NCI-H1694 (cell line): Measurements from ENCODE around the gene GNAT2.
"Not testable (repeated sequence)": the region's sequence is repeated elsewhere in the genome, so short reads cannot be mapped to it uniquely, and the experiment has no call there.

ENCODE experiments used
- DNase-seq: peaks from one replicate; lab custom pipeline; 2025; lab: John Stamatoyannopoulos, UW

The GNAT2 gene

DNA sequence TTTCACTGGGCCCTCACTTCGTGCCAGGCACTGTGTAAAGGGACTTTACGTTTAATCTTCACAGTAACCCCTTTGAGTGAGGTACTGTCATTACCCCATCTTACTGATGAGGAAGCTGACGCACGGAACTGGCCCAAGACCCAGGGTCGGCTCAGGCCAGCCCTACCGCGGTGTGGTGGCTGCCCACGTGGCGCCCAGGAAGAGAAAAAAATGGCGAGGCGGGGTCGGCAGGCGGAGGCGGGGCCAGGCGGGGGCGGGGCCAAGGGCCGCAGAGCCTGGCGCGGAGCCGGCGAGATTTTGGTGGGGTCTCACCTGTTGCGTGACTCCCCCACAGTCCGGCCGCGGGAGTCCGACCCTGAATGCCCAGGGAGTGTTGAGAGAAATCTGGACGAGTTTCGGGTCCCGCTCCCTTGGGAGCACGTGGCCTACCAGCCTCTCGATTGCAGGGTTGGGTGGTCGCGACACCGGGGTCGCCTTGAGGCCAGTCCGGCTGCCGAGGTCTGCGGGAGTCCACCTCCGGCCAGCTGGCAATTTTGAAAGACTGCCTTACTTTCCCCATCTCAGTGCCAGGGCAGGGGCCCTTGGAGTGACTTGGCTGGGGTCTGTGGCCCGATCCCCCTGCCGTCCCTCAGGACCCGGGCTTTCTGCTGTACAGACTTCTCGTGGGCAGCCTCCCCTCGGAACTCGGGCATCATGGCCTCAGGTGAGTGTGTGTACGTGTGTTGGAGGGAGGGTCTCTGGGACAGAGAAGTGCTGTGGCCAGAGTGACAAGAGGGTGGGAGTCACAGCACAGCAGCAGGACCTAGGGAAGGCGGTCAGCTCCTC lies at the start of gene GNAT2, which contains the start of gene AMPD2:
TSS of gene GNAT2 (minus strand) at position 41 of the 825 bp plus-strand sequence. CDS start 6,746 bp downstream, outside the sequence.
TSS of gene AMPD2 (plus strand) at position 262 of the 825 bp plus-strand sequence. CDS start 1,339 bp downstream, outside the sequence.
- DNase-seq, result no peak

DNA sequence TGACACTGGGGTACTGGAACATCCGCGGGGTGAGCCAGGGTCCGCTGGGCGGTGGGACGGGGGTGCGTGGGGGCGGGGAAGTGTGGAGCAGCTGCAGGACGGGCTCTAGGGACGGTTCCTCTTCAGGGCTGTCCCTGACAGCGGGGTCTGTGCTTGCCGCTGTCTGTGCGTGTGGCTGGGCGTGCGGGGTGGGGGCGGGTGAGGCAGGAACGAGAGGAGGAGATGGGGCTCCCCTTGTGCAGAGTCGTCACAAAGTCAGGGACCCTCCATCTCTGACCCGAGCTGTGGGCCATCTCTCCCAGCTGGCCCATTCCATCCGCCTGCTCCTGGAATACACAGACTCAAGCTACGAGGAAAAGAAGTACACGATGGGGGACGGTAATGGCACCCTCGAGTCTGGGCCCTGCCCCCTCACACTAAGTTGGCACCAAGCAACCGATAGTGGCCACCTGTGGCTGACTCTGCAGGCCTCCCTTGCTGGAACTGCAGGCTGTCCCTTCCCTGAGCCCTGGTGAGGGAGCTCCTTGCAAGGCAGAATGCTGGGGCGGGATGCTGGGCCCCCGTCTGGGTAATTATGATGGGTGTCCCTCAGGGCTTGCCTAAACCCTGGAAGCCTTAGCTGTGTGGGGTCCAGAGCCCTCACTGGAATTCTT lies 48.8 kb upstream of the GNAT2 start:
- DNase-seq, result no peak

DNA sequence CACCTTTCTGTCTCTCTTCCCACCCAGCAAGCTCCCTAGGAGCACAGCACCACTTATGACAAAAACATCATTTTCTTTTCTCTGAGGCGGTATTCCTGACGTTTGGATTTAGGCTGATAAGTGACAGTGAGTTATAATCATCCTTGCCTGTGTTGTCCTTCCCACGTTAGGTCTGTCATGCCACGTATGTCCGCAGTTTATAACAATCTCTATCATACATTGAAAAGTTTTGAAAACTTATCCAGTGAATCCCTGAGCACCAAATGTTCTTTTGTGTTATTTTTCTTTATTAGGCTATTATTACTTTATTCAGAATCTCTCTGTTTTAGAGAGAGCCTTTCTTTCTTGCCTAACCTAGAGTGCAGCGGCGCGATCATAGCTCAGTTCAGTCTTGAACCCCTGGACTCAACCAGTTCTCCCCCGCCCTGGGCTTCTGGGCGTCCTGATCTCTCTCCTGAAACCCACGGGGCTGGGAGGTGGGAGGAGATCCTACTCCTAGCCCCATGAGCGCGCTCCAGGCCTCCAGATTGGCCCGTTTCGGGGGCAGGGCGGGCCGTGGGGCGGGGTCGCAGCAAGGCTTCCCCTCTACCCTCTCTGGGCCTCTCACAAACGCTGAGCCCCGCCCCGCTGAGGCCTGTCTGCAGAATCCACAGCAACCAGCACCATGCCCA lies 48.2 kb upstream of the GNAT2 start, which contains the start of gene GSTM2:
TSS of gene GSTM2 (plus strand) at position 606 of the 671 bp plus-strand sequence. CDS start at position 665, 59 bp downstream.
- peak; percentile 86 for DNase-seq

DNA sequence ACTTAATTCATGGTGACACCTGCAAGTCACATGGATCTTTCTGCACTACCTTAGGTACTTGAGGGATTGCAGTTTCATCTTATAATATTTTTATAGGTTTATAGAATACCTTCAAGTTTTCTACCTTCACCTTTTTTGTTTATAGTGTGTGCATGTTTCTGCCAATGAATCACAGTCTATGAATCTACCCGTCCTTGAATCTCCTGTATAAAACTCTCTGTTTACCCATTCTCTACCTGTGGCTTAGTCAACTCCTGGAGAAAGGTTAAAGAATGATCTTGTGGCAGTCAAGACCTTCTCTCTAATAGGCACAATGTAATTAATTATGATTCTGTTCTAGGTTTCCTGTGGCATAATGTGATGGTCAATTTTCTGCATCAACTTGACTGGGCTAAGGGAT lies 45.3 kb upstream of the GNAT2 start:
- DNase-seq, result no peak

DNA sequence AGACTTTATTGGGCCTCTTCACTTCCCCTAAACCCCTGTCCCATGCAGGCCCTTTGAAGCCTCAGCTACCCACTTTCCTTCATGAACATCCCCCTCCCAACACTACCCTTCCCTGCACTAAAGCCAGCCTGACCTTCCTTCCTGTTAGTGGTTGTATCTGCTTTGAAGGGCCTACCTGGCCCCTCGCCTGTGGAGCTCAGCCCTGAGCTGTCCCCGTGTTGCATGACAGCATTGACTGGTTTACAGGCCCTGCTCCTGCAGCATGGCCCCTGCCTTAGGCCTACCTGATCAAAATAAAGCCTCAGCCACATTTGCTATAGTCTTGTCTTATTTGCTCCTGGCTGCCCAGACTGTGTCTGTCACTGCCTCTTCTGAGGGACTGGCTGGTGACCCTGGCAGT lies 42.0 kb upstream of the GNAT2 start:
- DNase-seq, result no peak

DNA sequence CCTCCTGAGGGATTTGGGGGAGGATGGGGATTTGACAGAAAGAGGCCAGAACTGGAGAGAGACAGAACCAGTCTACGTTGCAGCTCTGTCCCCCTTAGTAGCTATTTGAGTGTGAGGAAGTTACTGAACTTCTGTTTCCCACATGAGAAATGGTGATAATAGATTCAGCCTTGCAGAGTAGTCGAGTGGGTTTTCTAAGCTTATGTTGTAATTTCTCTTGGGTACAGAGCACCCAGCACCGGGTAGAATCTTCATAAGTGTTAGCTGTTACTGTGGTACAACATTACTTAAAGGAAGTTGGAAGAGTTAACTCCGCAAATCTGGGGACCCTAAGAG lies 41.2 kb upstream of the GNAT2 start:
- DNase-seq, result not testable (repeated sequence)

DNA sequence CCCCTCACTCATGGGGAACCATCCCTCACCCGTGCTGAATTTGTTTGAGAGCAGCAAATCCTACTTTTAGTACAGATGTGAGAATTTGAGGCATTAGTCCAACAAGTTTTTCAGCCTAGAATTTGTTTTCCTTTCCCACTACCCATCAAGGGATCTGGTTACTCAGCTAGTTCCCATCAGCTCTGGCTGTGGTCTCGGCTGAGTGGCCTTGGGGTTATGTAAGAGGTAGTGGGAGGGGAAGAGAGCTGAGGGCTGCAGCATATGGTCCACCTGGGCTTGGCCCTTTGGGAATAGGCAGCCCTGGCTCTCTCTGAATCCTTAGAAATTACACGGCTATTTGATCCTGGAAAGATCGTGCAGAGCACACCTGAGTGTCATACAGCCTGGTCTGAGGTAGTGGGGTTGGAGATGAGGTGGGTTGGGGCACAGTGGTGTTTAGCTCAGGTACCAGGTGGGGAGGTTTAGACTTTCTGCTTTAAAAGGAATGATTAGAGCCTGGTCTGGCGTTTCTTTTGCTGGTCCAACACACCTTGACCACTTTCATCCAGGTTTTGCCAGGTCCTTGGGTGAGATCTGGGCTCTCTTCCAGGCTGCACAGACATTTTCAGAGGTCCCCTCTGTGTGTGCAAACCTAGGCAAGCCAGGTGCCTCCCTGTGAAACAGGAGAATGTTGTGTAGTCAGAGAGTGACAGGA lies 40.7 kb upstream of the GNAT2 start:
- DNase-seq, result peak; percentile 18

DNA sequence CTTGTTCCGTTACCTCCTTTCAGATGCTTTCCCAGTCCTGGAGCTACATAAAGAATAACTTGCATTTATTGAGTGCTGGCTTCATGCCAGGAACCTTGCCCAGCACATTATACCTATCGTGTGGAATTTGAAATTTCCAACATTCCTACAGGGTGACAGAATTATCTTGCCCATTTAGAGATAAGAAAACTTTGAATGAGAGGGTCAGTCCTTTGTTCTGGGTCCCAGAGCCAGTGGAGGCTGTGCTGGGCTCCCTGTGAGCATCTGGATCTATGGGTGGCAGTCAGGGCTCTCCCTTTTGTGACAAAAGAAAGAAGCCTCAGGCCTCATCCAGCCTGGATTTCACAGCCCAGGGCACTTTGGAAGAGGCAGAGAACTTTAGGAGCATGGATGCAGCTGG lies 39.7 kb upstream of the GNAT2 start:
- DNase-seq, result no peak

DNA sequence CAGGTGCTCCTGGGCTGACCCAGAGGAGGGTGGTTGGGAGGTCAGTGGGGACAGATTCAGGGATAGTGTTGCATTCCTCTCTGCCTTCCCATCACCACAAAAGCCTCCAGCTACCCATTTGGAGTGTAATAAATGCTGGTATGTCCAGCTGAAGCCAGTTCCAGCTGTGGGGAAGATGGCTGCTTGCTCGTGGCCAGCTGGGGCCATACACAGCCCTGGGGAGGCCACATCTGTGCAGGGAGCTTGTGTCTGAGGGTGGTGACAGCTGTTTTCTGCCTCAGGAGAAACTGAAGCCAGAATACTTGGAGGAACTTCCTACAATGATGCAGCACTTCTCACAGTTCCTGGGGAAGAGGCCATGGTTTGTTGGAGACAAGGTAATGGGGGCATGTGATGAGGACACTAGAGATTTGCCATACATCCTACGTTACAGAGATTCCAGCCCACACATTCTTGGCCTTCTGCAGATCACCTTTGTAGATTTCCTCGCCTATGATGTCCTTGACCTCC lies 39.2 kb upstream of the GNAT2 start:
- no peak for DNase-seq

DNA sequence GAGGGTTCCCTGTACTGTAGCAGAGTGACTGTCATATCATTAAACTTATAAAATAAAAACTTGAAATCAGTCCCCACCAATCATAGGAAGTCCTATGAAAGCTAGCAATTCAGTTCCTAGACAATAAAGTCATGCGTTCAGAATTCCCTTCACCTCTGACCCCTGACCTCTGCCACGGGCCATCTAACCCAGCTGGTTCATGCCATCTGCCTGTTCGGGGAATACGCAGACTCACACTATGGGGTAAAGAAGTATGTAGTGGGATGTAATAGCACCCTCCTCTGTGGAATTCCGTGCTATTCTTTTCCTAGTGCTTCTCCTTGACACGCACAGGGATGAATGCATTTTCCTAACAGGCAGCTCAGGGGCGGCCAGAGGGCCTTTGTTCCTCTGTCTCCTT lies 38.6 kb upstream of the GNAT2 start:
- DNase-seq, result no peak

DNA sequence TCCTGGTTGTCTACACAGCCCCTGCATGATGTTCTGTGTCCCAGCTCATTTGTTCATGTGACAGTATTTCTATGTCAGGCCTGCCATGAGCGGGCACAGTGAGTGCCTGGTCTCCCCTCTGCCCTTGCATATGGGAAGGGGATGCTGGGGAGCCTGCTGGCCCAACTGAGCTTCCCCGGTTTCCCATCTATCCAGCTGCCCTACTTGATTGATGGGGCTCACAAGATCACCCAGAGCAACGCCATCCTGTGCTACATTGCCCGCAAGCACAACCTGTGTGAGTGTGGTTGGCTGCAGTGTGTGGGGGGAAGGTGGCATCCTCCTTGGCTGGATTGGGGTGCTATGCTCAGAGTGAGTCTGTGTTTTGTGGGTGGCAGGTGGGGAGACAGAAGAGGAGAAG lies 38.0 kb upstream of the GNAT2 start:
- no peak for DNase-seq

DNA sequence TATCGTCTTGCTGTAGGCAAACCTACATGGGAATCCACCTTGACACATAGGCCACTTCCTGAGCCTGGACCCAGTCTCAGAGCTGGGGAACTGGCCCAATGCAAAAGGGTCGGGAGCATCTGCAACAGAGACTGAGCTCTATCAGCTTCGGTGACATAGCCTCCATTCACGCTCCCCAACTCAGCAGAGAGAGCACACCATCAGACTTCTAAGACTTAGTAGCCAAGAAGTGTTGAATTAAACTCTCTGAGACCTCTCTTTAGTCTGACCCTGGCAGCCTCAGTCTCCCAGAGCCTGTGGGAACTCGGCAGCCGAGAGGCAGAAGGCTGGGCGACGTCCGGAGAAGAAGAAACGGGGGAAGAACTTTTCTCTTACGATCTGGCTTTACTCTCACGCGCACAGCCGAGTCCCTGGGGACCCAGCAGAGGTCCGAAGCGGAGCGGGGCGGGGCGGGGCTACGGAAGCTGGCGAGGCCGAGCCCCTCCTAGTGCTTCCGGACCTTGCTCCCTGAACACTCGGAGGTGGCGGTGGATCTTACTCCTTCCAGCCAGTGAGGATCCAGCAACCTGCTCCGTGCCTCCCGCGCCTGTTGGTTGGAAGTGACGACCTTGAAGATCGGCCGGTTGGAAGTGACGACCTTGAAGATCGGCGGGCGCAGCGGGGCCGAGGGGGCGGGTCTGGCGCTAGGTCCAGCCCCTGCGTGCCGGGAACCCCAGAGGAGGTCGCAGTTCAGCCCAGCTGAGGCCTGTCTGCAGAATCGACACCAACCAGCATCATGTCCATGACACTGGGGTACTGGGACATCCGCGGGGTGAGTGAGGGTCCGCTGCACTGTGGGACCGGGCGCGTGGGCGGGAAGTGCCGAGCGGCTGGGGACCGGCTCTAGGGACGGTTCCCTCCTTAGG lies 36.5 kb upstream of the GNAT2 start, which contains the start of gene GSTM4:
TSS of gene GSTM4 (plus strand) at position 485 of the 905 bp plus-strand sequence. CDS start at position 776, 291 bp downstream.
- no peak for DNase-seq

DNA sequence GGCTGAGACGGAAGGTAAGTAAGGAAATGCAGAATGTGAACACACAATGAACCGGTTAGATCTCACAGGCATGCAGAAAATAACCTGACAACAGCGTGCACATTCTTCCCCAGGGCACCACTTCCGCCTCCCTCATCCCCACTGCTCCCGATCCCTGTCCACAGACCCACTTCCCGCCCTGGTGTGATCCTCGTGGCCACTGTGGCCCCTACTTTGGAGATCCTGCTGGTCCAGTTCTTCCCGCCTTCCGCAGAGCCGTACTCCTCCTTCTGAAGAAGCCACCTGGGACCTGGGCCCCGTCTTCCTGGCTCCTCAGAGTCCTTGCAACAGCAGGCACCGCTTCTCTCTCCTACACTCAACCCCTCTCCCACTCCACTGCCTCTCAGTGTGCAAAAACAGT lies 35.1 kb upstream of the GNAT2 start:
- DNase-seq, result no peak

DNA sequence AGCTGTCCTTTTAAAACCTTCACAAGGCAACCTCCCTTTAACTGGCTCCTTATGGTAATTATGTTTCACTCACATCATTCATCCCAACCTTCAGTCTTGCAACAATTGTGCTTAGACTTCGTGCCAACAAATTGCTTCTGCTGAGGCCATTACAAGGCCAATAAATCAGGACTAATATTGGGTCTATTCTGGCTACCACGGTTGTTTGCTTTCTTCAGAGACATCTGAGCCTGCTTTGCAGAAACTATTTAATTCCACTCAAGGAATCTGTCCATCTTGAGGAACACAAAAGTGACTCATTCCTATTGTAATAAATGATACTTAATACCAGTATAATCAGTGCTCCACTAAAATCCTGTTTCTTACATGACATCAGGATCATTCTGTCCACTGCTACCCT lies 33.9 kb upstream of the GNAT2 start:
- DNase-seq, result no peak

DNA sequence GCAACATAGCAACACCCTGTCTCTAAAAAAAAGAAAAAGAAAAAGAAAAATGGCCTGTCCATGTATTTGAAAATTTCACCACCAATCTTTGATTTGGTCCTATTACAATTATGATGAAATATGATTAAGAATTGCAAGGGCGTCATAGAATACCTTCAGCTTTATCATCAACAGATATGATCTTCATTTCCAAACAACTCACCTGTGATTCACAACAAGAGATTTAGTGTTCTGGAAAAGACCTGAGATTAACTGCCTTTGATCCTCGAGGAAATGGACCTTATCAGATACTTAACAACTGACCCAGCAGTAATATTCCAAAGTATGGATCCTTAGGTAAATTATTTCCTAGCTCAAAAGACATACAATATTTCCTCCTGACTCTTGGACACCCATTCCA lies 33.0 kb upstream of the GNAT2 start:
- DNase-seq, result no peak

DNA sequence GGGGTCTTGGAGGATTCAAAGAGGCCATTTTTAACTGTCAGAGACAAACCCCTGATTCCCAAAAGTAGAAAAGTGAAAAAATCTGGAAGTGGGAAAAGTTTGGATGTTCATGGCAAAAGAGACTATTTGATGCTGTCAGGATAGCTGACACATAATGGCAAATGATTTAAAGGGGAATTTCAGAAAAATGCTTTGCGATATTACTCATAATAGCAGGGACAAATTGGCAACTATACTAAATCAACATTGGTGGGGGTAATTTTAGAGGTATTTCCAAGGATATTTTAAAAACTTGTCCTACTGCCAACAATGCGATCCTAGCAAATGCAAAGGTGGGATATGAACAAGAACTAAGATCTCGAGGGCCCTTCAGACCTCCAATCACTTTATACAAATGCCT lies 31.2 kb upstream of the GNAT2 start:
- no peak for DNase-seq

DNA sequence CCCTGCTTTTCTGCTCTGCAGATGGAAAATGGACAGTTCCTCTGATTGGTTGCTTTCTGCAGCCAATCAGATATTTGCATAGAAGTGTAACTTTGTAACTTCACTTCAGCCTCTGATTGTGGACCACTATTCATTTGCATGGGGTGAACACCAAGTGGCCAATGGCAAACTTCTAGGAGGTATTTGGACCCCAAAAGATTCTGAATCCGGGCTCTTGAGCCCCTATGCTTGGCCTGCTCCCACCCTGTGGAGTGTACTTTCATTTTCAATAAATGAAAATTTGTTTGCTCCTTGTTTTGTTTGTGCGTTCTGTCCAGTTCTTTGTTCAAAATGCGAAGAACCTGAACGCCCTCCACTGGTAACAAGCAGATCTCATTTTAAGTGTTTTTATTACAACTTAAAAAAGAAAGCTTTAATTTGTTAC lies 30.1 kb upstream of the GNAT2 start:
- peak; percentile 27 for DNase-seq

DNA sequence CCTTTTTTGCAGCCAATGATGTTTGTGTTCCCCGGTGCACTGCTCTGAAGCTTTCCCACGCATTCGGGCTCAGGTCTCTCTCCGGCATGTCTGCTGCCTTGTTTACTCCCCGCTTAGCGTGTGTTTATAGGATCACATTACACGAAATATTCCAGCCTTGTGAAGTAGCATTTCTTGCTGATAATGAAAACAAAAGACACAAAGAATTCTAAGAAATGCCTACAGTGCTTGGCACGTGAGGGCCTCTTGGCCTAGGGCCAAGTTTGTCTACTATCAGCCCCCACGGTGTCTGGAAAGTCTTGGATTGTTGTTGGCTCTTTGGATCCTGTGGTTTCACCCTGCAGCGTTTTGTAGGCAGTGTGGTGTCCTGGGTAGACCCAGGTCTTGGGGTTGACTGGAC lies 25.3 kb upstream of the GNAT2 start:
- no peak for DNase-seq

DNA sequence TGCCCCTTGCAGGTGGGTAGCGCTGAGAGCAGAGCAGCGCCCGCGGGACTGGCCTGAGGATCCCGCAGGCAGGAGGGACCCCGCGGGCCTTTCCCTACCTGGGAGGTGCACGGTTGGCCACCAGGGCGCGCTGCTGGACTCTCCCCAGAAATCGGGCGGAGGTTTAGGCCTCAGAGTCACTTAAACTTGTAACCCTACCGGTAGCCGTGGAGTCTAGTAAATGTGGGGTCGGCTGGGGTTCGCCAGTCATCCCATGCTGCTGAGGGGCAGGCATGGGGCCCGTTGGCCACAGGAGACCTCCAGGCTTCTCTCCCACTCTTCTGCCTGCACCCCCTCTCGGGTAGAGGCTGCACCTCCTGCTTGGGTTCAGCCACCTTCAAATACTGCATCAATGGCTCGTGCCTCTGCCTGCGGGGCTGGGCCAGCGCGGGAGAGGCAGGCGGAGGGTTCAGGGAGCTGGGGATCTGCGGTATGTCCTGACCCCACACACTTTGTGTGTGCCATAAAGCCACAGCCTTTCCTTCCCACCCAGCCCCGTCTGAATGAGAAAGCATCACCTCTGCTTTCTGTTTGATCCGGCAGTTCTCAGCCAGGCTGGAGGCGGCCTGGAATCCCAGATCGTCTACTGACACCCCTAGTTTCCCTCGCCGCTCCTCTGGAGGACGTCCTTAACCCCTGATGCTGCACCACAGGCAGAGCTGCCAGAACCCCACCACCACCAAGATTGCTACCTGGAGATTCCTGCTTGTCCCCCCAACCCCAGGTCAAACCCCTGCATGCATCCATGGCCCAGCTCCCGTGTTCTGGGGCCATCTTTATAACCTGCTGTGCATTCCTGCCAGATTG lies 24.2 kb upstream of the GNAT2 start:
- DNase-seq, result peak; percentile 59

DNA sequence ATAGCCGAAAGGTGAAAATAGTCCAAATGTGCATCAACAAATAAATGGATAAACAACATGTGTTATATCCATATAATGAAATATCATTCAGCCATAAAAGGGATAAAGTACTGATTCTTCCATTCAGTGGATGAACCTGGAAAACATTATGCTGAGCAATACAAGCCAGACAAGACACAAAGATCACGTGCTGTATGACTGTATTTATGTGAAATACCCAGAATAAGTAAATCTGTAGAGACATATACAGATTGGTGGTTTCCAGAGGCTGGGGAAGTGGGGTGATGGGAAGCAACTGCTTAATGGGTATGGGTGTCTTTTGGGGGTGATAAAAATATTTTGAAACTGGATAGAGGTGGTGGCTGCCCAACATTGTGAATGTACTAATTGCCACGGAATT lies 23.2 kb upstream of the GNAT2 start:
- no peak for DNase-seq
